HG03432 (cell line): ENCODE measurements around the gene ACTL7B.

ENCODE experiments used
- ATAC-seq: cut with Tn5 transposase; IDR thresholded peaks from one replicate; pipeline ENCODE4 v1.9.1; 2021; ENCODE audit warnings: mild to moderate bottlenecking, moderate library complexity; ENCODE audit not compliant: unreplicated experiment

ACTL7B gene

GRCh38 chr9:108809269-108809668, 46.5 kb downstream of the ACTL7B start:
- ATAC-seq: no peak
